ENCODE data around the gene RFT1.
"Not testable (repeated sequence)": the region's sequence is repeated elsewhere in the genome, so short reads cannot be mapped to it uniquely, and the experiment has no call there.

Gene RFT1

DNA sequence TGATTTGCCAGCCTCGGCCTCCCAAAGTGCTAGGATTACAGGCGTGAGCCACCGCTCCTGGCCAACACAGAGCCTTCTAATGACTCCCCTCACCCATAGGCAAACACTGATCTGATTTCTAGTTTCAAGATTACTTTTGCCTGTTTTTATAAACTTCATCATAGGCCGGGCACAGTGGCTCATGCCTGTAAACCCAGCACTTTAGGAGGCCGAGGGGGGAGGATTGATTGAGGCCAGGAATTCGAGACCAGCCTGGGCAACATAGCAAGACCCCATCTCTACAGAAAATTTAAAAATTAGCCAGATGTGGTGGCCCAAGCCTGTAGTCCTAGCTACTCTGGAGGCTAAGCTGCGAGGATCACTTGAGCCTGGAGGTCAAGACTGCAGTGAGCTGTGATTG, 76.0 kb downstream of the RFT1 start:
- H3K4me1 ChIP-seq (ENCODE audit: control insufficient read depth, insufficient read depth, low read length); H3K27me3 ChIP-seq (ENCODE audit: control insufficient read depth in 1 of 2, insufficient read depth in 2 of 2, low read length in 2 of 2); H3K27ac ChIP-seq (ENCODE audit: low read length); H3K9ac ChIP-seq (ENCODE audit: low read length in 2 of 2); H3K9me3 ChIP-seq (ENCODE audit: control insufficient read depth in 2 of 2, low read length in 2 of 2); H3K4me3 ChIP-seq (ENCODE audit: low read length in 2 of 2); H3K36me3 ChIP-seq (ENCODE audit: control insufficient read depth in 2 of 2, insufficient read depth in 2 of 2, low read length in 2 of 2): not testable (repeated sequence)

DNA sequence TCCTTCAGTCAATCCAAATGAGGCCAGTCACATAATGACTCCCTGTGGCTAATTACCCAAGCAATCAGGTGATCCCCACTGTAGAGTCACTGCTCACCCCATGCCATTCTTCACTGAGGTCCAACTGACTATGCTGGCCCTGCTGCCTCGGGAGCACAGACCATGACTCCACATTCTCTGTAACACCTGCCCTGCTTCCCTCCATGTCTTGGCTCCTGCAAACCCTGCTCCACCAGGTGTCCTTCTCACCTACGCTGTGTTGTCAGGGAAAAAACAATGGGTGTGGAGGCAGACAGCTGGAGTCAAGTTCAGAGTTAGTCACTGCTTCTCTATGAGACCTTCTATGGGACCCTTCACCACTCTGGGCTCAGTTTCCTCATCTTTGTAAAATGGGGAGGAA, 78.3 kb downstream of the RFT1 start:
- Histone ChIP-seq H3K4me1 (ENCODE audit: control insufficient read depth, insufficient read depth, low read length) (peaks cover under 1% of the 10 kb centered on the region), H3K27me3 (ENCODE audit: control insufficient read depth in 1 of 2, insufficient read depth in 2 of 2, low read length in 2 of 2) (no peaks in the 10 kb centered on the region), H3K4me3 (ENCODE audit: low read length in 2 of 2) (no peak overlapping the region), H3K9ac (ENCODE audit: low read length in 2 of 2) (no peak overlapping the region), H3K27ac (ENCODE audit: low read length) (no peak overlapping the region), H3K36me3 (ENCODE audit: control insufficient read depth in 2 of 2, insufficient read depth in 2 of 2, low read length in 2 of 2) (no peaks in the 10 kb centered on the region), H3K9me3 (ENCODE audit: control insufficient read depth in 2 of 2, low read length in 2 of 2) (no peaks in the 10 kb centered on the region)

DNA sequence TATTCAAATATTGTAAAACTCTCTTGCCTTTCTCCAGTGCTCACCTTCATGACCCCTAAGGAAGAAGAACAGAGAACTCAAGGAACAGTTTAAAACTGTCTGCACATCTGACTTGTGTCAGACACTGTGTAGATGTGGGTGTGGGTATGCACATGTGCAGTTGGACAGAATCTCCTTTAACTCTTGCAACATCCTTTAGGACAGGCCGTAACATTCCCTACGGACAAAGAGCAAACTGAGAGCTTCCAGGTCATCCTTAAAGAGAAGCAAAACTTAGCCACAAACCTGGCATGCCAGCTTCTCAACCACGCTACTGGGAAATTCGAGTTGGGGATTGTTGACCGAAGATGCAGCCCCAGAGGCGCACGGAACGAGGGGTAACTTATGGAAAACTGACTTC, 80.2 kb downstream of the RFT1 start:
- Histone ChIP-seq H3K9me3 (ENCODE audit: control insufficient read depth in 2 of 2, low read length in 2 of 2) (no peaks in the 10 kb centered on the region), H3K27me3 (ENCODE audit: control insufficient read depth in 1 of 2, insufficient read depth in 2 of 2, low read length in 2 of 2) (no peaks in the 10 kb centered on the region), H3K36me3 (ENCODE audit: control insufficient read depth in 2 of 2, insufficient read depth in 2 of 2, low read length in 2 of 2) (no peaks in the 10 kb centered on the region), H3K9ac (ENCODE audit: low read length in 2 of 2) (no peak overlapping the region), H3K27ac (ENCODE audit: low read length) (no peak overlapping the region), H3K4me3 (ENCODE audit: low read length in 2 of 2) (no peak overlapping the region), H3K4me1 (ENCODE audit: control insufficient read depth, insufficient read depth, low read length) (peaks cover 11% of the 10 kb centered on the region)

DNA sequence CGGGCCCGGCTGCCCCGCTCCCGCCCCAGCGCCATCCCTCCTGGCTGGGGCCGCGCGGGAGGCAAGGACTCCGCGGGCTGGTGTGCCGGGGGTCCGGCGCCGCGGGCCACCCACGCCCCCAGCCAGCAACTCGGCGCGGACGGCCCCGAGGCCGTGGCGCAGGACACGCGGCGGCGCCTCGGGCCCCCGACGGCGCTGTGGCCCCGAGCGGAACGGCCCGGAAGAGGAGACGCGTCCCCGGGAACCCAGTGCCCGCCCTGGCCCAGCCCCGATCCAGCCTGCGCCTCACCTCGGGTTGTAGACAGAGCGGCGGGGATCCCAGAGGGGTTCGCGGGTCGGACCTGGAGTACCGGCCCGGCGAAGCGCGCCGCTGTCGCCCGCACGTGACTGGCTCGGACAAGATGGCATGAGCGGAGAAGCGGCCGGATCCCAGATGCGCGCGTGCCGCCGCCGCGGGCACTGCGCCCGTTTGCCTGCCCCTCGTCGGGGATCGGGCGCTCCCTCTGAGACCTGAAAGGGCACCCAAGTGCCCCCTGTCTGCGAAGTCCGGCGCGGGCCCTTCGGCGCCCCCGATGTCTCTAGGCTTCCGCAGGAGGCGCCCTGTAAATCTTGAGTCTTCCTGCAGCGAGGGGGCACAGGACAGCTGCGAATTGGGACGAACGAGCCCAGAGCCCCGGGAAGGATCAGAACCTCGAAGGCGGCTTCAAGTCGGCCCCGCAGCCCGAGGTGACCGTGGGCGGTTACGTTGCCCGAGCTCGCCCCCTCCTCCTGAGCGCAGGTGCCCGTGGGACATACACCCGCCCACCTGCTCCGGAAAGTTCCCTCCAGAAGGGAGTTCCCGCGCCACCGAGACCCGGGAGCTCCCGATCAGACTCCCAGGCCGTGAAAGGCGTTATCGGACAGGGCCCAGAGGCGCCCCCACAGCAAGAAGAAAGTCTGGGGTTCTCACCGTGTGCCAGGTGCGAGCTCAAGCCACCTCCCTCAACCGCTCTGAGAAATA, 83.8 kb downstream of the RFT1 start:
- Histone ChIP-seq H3K9ac (ENCODE audit: low read length in 2 of 2) (peak overlapping the region in 1 of 2 donors; percentile 33), H3K36me3 (ENCODE audit: control insufficient read depth in 2 of 2, insufficient read depth in 2 of 2, low read length in 2 of 2) (no peaks in the 10 kb centered on the region), H3K4me1 (ENCODE audit: control insufficient read depth, insufficient read depth, low read length) (peaks cover 20% of the 10 kb centered on the region), H3K27ac (ENCODE audit: low read length) (no peak overlapping the region), H3K9me3 (ENCODE audit: control insufficient read depth in 2 of 2, low read length in 2 of 2) (no peaks in the 10 kb centered on the region), H3K27me3 (ENCODE audit: control insufficient read depth in 1 of 2, insufficient read depth in 2 of 2, low read length in 2 of 2) (no peaks in the 10 kb centered on the region), H3K4me3 (ENCODE audit: low read length in 2 of 2) (peak overlapping the region; percentile 67 to 79)

GRCh38 chr3:53045518-53046170, 84.6 kb downstream of the RFT1 start, which contains the start of gene SFMBT1:
TSS of gene SFMBT1 (minus strand) at chr3:53046073. CDS start at chr3:52969128, 76,945 bp downstream.
- Histone ChIP-seq H3K4me1 (ENCODE audit: control insufficient read depth, insufficient read depth, low read length) (peaks cover 20% of the 10 kb centered on the region), H3K36me3 (ENCODE audit: control insufficient read depth in 2 of 2, insufficient read depth in 2 of 2, low read length in 2 of 2) (no peaks in the 10 kb centered on the region), H3K9me3 (ENCODE audit: control insufficient read depth in 2 of 2, low read length in 2 of 2) (no peaks in the 10 kb centered on the region), H3K27me3 (ENCODE audit: control insufficient read depth in 1 of 2, insufficient read depth in 2 of 2, low read length in 2 of 2) (no peaks in the 10 kb centered on the region), H3K27ac (ENCODE audit: low read length) (peak within 1 kb of the TSS; percentile 88), H3K9ac (ENCODE audit: low read length in 2 of 2) (peak within 1 kb of the TSS; percentile 76 to 95), H3K4me3 (ENCODE audit: low read length in 2 of 2) (peak within 1 kb of the TSS; percentile 67 to 84)

DNA sequence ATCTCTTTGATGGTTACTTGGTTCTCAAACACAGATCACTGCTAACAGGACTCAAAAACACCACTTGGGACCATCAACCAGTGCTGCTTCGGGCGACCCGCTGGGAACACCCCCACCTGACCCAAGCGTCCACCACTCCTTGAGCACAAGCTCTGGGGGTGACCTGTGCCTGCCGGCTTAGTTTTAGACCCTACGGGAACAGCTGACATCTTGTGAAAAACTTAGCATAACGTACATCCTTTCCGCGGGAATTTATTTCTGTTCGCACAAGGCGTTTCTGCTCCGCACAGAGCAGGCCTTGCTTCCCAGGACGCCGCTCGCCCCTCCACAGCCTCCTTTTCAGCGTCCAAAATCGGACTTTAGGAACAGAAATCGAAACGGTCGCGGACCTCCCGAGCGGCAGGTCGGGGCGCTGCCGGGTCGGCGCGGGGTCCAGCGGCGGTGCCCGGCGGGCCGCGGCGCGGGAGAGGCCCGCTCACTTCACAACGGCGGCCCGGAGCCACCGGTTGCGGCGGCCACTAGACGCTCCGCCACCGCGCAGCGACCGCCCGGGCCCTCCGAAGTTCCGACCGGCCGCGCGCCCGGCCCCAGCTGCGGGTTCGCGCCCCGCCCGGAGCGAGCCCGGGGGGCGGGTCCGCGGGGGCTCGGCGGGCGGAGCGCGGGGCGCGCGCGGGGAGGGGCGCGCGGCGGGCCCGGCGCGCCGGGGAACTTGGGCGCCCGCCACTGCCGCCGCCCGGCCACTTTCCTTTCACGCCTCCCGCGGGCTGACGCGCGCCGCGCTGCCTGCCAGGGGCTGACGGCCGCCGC, 85.3 kb downstream of the RFT1 start:
- Histone ChIP-seq H3K27me3 (ENCODE audit: control insufficient read depth in 1 of 2, insufficient read depth in 2 of 2, low read length in 2 of 2) (no peaks in the 10 kb centered on the region), H3K27ac (ENCODE audit: low read length) (peak overlapping the region; percentile 88), H3K36me3 (ENCODE audit: control insufficient read depth in 2 of 2, insufficient read depth in 2 of 2, low read length in 2 of 2) (no peaks in the 10 kb centered on the region)

GRCh38 chr3:53044371-53044710, 85.9 kb downstream of the RFT1 start:
- Histone ChIP-seq H3K9ac (ENCODE audit: low read length in 2 of 2) (peak overlapping the region; percentile 76 to 95), H3K36me3 (ENCODE audit: control insufficient read depth in 2 of 2, insufficient read depth in 2 of 2, low read length in 2 of 2) (no peaks in the 10 kb centered on the region), H3K4me3 (ENCODE audit: low read length in 2 of 2) (peak overlapping the region; percentile 64 to 84), H3K9me3 (ENCODE audit: control insufficient read depth in 2 of 2, low read length in 2 of 2) (no peaks in the 10 kb centered on the region), H3K27ac (ENCODE audit: low read length) (peak overlapping the region; percentile 88), H3K27me3 (ENCODE audit: control insufficient read depth in 1 of 2, insufficient read depth in 2 of 2, low read length in 2 of 2) (no peaks in the 10 kb centered on the region), H3K4me1 (ENCODE audit: control insufficient read depth, insufficient read depth, low read length) (peaks cover 20% of the 10 kb centered on the region)

More for the DNA sequence above, 85.3 kb downstream of the RFT1 start:
- Histone ChIP-seq H3K4me3 (ENCODE audit: low read length in 2 of 2) (peak overlapping the region; percentile 64 to 84), H3K9ac (ENCODE audit: low read length in 2 of 2) (peak overlapping the region; percentile 76 to 95), H3K4me1 (ENCODE audit: control insufficient read depth, insufficient read depth, low read length) (peaks cover 20% of the 10 kb centered on the region), H3K9me3 (ENCODE audit: control insufficient read depth in 2 of 2, low read length in 2 of 2) (no peaks in the 10 kb centered on the region)

GRCh38 chr3:53043738-53044137, 86.5 kb downstream of the RFT1 start:
- Histone ChIP-seq H3K4me3 (ENCODE audit: low read length in 2 of 2) (peak overlapping the region in 1 of 2 donors; percentile 84), H3K9ac (ENCODE audit: low read length in 2 of 2) (peak overlapping the region; percentile 13 to 76), H3K36me3 (ENCODE audit: control insufficient read depth in 2 of 2, insufficient read depth in 2 of 2, low read length in 2 of 2) (no peaks in the 10 kb centered on the region), H3K27ac (ENCODE audit: low read length) (peak overlapping the region; percentile 88), H3K4me1 (ENCODE audit: control insufficient read depth, insufficient read depth, low read length) (peaks cover 20% of the 10 kb centered on the region), H3K27me3 (ENCODE audit: control insufficient read depth in 1 of 2, insufficient read depth in 2 of 2, low read length in 2 of 2) (no peaks in the 10 kb centered on the region), H3K9me3 (ENCODE audit: control insufficient read depth in 2 of 2, low read length in 2 of 2) (no peaks in the 10 kb centered on the region)

DNA sequence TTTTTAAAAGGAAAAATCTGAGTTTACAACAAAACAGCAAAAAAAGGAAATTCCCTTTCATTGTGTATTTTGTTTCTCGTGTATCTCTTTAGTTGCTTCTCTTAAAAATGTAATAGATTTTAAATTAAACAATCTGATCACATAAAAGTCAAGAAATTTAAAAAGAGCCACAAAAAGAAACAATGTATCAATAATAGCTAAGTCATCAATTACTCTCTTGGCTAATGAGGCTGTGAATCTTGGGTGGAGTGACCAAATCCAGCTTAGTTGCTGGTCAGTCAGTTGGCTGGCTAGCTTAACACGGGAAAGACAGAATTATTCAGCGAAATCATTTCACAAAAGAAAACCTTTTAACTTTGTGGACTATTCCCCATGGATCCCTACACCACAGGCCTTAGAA, 87.6 kb downstream of the RFT1 start:
- Histone ChIP-seq H3K4me3 (ENCODE audit: low read length in 2 of 2) (no peak overlapping the region), H3K27ac (ENCODE audit: low read length) (no peak overlapping the region), H3K27me3 (ENCODE audit: control insufficient read depth in 1 of 2, insufficient read depth in 2 of 2, low read length in 2 of 2) (no peaks in the 10 kb centered on the region), H3K9me3 (ENCODE audit: control insufficient read depth in 2 of 2, low read length in 2 of 2) (no peaks in the 10 kb centered on the region), H3K36me3 (ENCODE audit: control insufficient read depth in 2 of 2, insufficient read depth in 2 of 2, low read length in 2 of 2) (no peaks in the 10 kb centered on the region), H3K9ac (ENCODE audit: low read length in 2 of 2) (no peak overlapping the region), H3K4me1 (ENCODE audit: control insufficient read depth, insufficient read depth, low read length) (peaks cover 20% of the 10 kb centered on the region)

DNA sequence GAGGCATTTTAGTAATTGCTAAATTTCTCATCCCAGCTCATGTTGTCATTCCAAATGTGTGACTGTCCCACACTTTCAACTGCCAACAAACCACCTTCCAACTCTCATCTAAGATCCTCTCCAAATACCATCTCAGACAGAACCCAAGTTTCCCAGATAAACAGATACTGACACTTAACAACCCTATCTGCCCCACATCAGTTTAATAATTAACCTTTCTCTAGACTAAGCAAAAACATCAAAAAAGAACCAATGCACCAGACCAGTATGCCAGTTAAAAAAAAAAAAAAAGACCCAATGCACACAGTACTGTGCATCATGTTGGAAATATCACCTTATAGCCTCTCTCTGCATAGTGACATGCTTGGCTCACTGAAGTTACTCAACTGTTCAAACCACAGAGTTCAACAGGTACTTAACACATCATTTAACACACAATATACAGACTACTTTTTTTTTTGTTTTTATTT, 89.8 kb downstream of the RFT1 start:
- Histone ChIP-seq H3K36me3 (ENCODE audit: control insufficient read depth in 2 of 2, insufficient read depth in 2 of 2, low read length in 2 of 2) (no peaks in the 10 kb centered on the region), H3K9ac (ENCODE audit: low read length in 2 of 2) (no peak overlapping the region), H3K9me3 (ENCODE audit: control insufficient read depth in 2 of 2, low read length in 2 of 2) (no peaks in the 10 kb centered on the region), H3K27me3 (ENCODE audit: control insufficient read depth in 1 of 2, insufficient read depth in 2 of 2, low read length in 2 of 2) (no peaks in the 10 kb centered on the region), H3K4me3 (ENCODE audit: low read length in 2 of 2) (no peak overlapping the region), H3K4me1 (ENCODE audit: control insufficient read depth, insufficient read depth, low read length) (peaks cover 9% of the 10 kb centered on the region), H3K27ac (ENCODE audit: low read length) (no peak overlapping the region)

All from stomach smooth muscle (tissue), 2 donors.